UCSD-AML1 (cell line): Measurements from ENCODE around the gene CARD8.

ENCODE experiments used
- DNase-seq: peaks from one replicate; lab custom pipeline; 2025; ENCODE audit not compliant: unreplicated experiment; lab: John Stamatoyannopoulos, UW

CARD8 gene

DNA sequence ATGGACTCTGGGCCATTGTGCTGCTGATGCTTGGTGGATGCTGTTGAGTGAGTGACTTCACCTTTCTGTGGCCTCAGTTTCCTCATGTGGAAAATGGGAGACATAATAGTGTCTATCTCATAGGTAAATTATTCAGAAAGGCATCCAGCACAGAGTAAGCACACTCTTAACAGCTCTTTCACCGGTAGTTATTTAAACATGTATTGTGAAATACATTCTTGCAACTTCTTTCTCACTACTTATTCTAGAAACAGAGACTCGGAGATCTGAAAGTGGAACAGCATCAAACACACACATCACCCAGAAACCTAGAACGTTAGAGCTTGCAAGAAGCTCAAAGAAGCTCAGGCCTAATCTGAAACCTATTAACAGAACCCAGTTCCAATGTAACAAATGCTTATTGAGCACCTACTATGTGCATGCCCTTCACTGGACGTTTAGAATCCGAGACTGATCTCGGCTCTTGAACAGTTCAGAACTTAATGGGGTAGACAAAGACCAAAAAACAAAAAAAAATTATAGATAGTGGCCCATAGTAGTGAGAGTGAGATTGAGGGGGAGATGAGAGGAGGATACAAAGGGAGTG lies 81.2 kb downstream of the CARD8 start:
- no peak for DNase-seq

DNA sequence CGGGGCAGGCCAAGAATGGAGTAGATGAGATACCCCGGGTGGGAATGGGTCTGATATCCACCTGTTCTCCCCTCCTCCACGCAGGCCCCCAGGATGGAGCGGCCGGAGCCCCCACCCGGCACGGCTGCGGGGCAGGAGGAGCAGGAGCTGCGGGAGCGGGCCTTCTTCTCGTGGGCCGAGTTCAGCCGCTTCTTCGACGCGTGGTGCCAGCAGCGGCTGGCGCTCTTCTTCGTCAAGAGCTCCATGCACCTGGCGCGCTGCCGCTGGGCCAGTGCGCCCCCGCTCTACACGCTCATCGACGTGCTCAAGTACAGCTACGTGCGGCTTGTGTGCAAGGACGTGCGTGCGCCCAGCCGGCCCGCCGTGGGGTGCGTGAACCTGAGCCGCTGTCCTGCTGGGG lies 84.0 kb downstream of the CARD8 start:
- DNase-seq, result no peak

DNA sequence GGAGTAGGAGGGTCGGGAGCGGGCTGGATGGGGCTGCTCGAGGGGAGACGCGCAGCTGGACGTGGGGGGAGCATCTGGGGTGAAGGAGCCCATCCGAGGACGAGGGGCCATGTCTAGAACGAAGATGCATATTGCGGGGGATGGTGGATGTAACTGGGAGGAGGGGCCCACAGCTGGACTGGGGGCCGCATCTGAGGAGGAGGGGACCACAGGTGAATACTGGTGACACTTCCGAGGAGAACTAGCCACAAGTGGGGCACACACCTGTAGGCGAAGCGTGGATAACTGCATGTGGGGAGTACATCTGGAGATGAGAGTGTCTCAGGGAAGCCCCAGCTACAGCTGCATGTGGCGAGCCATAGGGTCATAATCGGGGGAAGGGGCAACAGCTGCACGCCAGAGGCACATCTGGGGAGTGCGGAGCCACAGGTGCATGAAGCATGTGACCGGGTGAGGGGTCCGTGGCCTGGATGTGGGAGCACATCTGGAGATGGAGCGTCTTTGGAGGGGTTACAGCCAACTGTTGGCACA lies 84.8 kb downstream of the CARD8 start:
- no peak for DNase-seq

DNA sequence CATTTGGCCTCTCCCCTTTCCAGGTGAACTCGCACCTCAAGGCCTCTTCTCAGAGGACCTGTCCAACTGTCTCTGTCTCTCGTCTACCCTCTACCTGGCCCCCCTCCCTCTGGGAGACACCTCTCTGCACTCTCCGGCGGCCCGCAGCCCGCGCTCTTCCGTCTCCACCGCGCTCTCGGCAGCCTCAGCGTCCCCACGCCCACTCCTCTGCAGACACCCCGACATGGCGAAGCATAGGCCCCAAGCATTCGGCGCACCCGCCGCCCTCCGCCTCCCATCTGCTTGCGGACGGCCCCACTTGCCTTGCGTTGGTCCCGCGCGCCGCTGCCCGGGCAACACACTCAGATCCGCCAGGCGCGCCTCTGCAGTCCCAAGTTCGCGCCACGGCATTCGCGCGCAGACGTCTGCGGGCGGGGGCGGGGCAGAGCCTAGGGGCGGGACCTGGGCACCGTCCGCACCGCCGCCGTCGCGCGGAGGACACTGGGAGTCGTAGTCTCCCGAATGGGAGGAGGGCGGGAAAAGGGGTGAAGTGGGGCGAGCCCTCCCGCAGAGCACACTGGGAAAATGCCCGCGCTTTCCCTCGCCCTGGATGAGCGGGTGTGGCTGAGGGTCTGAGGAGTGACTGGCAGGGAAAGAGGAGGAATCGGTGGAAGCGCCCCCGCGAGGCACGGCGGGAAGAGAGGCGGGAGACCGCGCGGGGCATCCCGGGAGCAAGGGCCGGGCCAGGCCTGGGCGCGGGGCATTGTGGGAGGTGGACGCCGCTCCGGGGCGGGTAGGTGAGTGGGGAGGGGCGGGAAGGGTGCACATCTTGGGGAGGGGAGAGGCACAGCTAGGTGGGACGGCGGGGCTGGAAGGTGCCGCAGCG lies 85.5 kb downstream of the CARD8 start, which contains the start of the genes LIG1 and ZSWIM9:
Gene LIG1 (minus strand): TSS at position 406 of the 865 bp plus-strand sequence. CDS start 4,778 bp downstream, outside the sequence.
Gene ZSWIM9 (plus strand): TSS at position 742 of the 865 bp plus-strand sequence. CDS start 1,123 bp downstream, outside the sequence.
- DNase-seq, result peak; percentile 94

DNA sequence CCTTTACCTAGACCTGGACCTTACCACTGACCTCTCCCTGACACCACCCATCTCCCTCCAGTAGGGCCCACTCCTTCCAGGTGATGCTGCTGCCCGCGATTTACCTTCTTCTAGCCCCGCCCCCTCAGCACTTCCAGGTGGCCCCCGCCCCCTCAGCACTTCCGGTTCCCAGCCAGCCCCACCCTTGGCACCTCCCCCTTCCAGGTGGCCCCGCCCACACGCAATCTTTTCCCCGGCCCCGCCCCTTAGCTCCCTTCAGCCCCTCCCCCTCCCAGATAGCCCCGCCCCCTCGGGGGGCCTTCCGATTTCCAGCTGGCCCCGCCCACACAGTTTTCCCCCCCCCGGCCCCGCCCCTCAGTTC lies 86.2 kb downstream of the CARD8 start:
- DNase-seq, result peak; percentile 81

DNA sequence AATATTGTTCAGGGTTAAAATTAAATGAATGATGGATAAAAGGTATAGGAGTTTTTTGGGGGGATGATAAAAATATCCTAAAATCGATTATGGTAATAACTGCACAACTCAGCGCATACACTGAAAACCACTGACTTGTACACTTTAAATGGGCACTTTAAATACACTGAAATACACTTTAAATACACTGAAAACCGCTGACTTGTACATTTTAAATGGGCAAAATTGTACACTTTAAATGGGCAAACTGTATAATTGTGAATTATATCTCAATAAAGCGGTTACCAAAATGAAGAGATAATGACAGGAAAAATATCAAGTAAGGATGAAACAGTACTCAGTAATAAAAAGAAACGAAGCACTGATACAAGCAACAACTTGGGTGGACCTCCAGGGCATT lies 87.0 kb downstream of the CARD8 start:
- DNase-seq, result no peak

DNA sequence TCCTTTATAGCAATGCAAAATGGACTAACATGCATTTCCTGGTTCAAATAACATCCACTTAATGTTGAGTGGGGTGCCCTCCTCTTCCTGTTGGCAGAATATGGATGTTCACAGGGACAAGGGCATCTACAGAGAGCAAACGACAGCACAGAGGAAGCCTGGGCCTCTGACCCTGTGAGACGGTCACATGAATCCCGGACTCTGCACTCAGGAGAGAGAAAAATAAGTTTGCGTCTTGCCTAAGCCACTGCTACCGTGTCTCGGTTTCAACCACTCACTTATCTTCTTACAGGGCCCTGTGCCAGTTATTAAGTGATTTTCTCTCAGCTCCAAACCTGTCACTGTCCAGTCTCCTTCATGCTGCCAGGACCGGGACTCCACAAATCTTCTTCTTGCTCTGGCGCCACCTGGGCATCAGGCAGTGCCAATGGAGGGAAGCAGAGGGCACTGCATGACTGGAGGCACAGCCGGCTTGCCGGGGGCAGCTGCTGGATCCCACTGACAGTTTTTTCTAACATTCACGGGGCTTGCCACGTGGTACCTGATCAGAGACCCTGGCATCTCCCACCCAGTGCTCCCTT lies 97.4 kb downstream of the CARD8 start:
- no peak for DNase-seq
